GOT3 (cell line): ENCODE data around the gene AGK.

Source experiments
- DNase-seq: peaks from one replicate; lab custom pipeline; 2025; ENCODE audit warnings: mixed read lengths; lab: John Stamatoyannopoulos, UW

AGK gene

GRCh38 chr7:141551094-141551781, at the start of gene AGK:
Gene AGK (plus strand): TSS chr7:141551410. CDS start chr7:141555467, 4,057 bp downstream.
- DNase-seq: peak; percentile 41

DNA sequence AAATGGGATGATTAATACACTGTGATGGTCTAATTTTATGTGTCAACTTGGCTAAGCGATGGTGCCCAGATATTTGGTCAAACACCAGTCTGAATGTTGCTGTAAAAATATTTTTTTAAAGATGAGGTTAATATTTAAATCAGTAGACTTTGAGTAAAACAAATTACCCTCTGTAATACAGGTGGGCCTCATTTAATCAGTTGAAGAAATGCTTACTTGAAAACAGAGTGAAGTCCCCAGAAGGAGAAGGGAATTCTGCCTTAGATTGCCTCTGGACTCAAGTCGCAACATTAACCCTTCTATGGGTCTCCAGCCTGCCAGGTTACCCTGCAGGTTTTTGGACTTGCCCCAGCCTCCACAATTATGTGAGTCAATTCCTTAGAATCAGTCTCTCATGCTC, 49.8 kb upstream of the AGK start:
- DNase-seq: no peak

- no peak for DNase-seq
Measured at GRCh38 chr7:141511316-141511675, 39.9 kb upstream of the AGK start.

- no peak for DNase-seq
Measured at GRCh38 chr7:141511676-141512396, 39.4 kb upstream of the AGK start.

- no peak for DNase-seq
Measured at GRCh38 chr7:141512597-141512996, 38.6 kb upstream of the AGK start.

GRCh38 chr7:141513720-141514119, 37.5 kb upstream of the AGK start:
- DNase-seq: no peak

DNA sequence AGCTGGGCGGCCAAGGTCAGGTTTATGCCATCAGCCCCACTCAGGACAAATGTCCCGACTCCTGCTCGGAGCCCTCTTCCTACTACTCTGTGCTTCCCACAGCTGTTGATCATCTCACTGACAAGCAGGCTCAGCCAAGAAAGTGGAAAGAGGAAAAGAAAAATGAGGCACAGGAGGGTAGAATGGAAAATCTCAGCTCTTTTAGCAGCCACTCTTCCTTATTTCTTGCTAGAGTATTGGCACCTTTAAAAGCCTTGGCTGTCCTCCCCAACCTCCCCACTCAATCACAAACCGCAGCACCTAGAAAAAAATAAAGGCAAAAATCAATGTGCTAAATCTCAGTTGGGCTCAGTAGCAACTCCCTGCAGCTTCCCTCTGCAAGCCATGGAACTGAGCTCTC, 35.3 kb upstream of the AGK start:
- no peak for DNase-seq

DNA sequence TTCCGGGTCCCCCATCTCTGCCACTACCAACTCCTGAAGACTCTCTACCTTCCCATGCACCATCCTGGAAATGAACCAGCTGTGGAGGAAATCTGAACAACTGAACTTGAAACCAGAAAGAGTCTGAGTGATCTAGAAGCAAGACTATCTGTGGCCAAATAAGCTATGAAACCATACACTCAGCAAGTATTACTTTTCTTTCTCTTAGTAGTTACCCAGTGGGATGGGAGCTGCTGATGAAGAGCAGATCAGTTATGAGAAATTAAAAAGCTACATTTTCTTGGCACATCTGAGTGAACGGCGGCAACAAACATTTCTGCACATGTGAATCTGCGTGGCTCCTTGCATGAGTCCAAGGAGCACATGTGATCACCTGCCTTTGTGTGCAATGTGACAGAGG, 31.6 kb upstream of the AGK start:
- no peak for DNase-seq

DNA sequence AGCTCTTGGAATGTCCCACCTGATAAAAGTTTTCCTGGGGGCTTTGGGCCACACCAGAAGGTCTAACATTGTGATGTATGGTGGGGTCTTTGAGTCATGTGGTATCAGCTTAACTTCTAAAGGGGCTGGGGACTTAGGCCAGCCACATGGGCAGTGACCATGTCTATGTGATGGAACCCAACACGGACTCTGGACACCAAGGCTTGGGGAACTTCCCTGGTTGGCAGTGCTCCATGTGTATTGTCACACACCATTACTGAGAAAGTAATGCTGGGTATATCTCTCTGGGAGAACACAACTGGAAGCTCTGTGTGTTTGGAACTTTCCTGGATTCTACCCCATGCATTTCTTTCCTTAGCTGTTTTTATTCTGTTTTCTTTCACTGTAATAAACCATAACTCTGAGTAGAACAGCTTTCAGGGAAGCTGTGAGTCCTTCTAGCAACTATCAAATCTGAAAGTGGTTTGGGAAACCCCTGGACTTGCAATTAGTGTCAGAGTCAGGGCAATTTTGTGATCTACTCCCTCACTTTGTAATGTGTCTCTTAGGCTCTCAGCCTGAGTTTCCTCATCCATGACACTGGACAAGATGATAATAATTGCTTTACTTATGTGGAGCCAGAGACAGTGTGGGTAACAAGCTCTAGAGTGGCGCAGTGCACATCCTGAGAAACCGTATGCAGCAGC, 28.4 kb upstream of the AGK start:
- DNase-seq: no peak

DNA sequence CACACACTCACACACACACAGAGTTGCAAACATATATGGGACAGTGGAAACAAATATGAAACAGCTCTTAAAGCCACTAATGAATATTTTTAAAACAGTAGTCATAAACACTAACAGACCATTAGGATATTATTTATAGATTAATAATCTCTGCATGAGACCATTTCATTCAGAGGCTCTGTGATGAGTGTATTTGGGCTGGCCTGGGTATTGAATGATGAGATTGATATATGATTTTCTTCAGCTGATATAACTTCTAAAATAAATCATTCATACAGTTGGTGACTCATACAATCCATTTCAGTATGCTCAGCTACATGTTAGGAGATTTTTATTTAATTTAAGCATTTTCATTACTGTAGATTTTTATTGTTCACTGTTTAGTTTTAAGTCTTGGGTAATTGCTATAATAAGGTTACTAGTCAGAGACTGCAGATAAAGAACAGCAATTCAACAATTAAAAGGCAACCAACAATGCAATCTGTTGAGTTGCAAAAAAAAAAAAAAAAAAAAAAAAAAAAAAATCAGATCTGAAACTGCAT, 25.2 kb upstream of the AGK start:
- no peak for DNase-seq

DNA sequence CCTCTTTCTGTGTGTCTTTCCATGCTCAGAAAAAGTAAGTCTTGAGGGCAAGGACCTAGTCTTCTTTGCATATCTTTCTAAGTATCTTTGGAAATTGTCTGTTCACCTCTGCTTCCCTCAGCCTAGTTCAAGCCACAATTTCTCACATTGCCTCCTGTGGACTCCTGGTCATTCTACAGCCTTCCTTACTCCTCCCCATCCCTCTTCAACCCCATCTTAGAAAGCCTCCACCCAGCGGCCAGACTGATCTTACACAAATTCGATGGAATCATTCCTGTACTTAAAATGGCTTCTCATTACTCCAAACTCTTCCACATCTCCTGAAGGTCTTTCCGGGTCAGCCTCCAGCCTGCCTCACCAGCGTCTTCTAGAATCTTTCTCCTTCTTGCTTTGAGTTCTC, 24.1 kb upstream of the AGK start:
- DNase-seq: no peak

DNA sequence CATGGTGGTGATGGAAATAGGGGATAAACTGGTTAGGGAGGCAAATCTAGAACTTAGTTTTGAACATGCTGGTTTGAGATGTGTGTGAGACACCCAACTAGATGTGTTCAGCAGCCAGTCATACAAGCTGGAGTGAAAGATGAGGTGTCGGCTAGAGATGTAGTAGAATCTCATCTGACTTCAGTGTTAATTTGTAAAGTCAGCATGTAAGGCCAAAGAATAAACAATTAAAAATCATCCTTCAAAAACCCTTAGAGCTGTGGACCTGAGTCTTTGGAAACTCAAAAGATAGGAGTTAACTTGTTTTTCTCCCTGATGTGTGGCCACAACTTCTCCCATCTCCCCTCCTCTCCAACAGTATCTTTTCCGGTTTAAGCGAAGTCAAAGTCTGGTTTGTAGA, 22.8 kb upstream of the AGK start:
- no peak for DNase-seq

DNA sequence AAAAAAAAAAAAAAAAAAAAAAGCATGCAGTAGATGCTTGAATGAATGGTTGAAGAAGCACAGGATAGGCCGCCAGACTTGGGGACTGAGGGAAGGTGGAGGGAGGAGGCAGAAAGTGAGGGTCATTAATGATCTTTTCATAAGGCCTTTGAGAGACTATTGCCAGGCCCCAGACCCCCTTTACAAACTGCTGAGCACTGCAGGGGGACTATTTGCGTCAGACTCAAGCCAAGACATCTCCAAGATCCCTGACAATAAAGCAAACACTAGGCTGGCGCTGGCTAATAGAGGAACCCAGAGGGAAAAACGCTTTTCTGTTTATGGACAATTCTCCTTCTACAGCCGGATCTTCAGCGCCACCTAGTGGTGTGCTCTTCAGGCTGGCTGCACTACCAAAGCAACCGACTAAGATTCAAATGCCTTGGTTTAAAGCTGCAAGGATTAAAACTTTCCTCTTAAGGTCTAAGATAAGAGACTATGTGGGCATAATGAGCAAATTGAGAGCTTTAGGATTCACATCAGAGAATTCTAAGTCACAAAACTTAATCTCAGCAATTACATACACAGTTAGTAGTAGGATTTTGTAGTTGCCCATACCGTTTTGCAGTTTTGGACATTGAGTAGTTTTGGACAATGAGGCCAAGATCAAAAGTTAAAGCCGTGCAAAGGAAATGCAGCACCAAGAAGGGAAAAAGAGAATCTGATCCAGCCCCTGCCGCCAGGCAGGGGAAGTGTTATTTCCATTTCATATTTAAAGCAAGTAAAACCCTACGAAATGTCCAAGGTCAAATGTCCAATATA, 17.9 kb upstream of the AGK start:
- DNase-seq: no peak

- DNase-seq: no peak
Measured at GRCh38 chr7:141534757-141535737, 16.2 kb upstream of the AGK start.

GRCh38 chr7:141537906-141538305, 13.3 kb upstream of the AGK start:
- no peak for DNase-seq

GRCh38 chr7:141541375-141541774, 9.8 kb upstream of the AGK start:
- DNase-seq: no peak

DNA sequence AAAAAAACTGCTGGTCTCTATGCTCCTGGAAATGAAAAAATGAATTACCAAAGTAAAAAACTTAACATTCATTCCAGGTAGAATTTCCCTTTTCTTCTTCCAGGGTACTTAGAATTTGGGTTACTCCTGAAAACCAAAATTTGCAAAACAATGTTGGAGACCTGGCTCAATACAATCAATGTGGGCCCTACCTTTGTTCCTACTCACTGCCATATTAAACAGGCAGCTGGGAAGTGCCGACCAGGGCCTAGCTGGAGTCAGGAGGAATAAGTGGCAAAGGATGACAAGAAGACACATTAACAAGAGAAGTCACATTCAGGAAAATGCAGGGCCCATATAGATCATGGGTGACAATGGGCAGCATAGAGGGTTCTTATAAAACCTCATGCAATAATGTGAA, 6.4 kb upstream of the AGK start:
- no peak for DNase-seq

DNA sequence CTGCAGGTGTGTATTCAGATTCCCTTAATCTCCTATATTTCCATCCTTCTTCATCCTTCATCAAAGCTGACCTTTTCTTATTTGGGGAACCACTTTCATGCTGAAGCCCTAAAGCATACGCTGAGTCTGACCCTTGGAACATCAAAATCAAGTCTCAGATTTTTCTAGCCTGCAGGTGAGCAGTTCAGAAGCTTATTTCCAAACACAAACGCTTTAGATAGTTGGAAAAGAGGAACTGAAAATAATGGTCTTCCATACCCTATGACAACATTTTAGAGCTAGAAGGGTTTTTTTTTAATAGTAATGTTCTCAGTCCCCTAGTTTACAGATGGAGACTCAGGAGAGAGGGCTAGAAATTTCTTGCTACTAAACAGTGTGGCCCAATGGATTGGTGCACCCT, 1.6 kb upstream of the AGK start:
- DNase-seq: no peak

- DNase-seq: no peak
Measured at GRCh38 chr7:141550386-141551093, 670 bp upstream of the AGK start.

- no peak for DNase-seq
Measured at GRCh38 chr7:141551782-141552181, 572 bp downstream of the AGK start.
